GM21515 (cell line): ENCODE results near the gene GID8.

ENCODE experiments used
- ATAC-seq: cut with Tn5 transposase; IDR thresholded peaks from one replicate; pipeline ENCODE4 v1.9.1; 2021; ENCODE audit not compliant: unreplicated experiment

GID8 gene

DNA sequence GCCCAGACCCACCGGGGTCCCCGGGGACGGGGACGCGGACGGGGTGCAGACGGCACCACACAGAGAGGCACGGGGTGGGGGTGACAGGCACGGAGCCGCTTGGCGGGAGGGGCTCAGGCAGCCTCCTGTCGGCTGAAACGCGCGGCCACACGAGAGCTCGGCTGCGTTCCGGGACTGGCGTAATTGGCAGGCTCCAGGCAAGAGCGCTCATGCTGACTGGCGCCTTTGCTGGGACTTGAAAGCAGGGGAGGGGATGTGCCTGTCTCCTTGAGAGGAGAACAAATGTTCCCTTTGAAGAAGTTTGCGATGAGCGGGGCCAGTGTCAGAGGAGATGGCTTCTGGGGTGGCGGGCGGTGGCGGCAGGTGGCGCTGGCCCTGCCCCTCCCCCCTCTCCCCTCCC is 43.0 kb downstream of the GID8 start:
- no peak for ATAC-seq

DNA sequence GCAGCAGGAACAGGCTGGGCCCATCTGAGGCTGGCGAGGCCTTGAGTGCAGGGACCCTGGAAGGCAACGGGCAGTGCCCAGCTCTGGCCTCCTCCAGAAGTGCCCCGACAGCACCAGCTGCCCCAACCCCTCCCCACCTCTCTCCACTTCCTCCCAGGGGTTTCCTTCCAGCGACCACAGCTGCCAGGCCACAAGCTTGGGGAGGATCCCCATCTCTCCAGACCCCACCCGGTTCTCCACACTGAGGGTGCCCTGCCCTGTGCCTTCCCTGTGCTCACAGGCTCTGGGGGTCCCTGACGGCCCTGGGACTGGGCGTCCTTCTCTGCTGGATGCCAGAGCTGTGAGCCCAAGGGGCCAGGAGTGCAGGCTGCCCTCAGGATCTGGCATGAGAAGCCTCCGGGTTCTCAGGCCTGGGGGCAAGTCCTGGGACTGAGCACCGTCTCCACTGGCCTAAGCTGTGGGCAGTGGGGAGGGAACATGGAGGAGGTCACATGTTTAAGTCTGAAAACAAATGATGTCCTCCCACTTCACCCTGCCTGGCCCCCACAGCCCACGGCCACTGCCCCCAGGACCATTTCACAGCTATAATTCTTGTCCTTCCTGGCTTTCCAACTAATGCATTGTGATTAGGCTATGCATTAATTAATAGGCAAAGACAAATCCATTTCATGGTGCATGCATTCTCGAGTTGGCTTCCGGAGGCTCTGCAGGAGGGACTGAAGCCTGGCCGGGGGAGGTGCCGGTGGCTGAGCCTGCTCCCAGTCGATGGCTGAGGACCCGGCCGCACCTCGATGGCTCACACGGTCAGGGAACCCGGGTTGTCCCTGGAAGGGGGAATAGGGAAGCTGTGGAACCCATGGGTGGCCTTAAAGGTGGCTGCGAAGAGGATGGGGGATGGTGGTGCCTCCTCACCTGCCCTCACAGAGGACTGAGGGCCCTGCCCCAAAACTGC is 44.5 kb downstream of the GID8 start:
- no peak for ATAC-seq

DNA sequence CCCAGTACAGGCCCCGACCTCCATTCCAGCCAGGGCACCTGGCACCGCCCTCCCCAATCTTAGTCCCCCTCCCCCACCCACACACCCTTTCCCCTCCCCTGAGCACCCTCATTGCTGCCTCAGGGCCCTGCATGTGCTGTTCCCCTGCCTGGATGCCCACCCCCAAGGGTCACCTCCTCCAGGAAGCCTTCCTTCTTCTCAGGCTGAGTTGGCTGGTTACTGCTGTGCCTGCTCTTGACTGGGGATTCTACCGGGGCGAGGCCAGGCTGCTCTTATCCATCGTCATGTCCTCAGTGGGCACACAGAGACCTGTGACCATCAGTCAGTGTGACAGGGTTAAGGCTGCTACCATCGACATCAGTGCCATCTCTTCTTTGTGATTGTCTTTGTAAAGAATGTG is 45.3 kb downstream of the GID8 start:
- ATAC-seq = no peak

DNA sequence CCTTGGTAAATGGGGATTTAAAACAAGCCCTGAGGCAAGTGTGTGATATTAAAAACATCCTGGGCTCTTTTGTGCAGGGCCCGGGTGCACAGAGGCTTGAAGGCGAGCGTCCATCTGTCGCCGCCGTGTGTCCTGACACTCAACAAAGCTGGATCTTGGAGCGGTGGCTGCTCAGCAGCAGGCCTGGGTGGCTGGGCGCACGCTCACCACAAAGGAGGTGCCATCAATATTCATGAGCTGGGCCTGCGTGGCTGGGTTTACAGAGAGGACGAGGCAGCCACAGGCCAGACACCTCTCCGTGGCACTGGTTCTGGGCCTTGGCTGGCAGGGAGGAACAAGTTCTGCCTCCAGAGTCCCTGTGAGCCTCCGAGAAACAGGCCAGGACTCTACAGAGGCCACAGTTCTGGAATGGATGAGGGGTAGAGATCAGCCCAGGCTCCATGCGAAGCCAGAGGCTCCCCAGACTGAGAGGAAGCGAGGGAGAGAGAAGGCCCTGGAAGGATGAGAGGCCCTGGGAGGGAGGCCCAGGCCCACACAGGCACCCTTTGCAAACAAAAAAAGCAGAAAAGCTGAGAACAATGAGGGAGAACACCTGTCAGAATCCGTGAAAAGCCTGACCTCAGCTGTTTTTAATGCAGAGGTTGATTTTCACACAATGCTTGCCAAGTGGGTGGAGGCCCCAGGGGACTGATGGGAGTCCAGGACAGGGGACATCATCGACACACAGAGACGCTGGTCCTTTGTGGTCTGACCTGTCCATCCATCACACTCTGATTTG is 46.9 kb downstream of the GID8 start:
- ATAC-seq = no peak

DNA sequence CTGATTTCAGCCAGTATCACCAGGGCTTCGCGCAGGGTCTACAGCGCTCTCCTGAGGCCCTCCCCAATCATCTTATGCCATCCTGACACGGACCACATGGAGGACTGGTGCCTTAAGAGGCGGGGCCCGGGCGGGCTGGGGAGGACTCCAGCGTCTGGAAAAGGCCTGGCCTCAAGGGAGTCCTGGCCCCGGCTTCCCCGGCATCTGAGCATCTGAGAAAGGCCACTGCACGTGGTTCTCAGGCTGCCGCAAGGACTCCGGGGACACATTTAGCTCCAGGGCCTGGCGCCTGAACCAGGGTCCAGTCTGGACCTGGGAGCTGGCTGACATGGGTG is 47.5 kb downstream of the GID8 start:
- no peak for ATAC-seq

DNA sequence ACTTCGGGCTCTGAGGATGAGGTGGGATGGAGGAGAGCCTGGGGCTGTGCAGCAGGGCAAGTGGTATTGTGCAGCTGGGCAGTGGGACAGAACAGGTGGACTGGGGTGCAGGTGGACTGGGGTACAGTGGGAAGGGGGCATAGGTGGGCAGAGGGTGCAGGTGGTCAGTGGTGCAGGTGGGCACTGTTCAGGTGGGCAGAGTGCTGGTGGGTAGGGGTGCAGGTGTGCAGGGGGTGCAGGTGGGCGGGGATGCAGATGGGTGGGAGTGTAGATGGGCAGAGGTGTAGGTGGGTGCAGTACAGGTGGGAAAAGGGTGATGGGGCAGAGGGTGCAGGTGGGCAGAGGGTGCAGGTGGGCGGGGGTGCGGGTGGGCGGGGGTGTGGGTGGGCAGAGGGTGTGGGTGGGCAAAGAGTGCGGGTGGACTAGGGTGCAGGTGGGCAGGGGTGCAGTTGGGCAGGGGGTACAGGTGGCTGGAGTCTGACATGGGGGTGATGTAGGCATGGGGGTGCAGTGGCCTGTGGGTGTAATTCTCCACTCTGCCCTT is 48.4 kb downstream of the GID8 start:
- ATAC-seq = no peak

DNA sequence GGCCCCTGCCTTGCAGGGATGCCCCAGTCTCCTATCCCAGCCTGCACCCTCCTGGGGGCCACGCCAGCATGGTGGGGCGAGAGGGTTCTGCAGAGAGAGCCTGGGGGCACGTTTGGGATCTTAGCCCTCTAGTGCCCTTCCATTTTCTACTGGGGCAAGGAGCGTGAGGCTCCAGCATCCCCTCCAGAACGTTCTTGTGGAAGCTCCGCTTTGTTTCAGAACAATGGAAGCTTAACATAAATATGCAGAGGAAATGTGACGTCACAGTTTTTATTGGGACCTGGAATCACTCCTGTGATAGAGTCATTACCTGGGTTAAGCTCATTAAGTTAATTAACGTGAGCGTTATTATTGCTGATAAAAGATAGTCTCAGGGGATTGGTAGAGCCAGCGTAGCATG is 49.2 kb downstream of the GID8 start:
- ATAC-seq = no peak

DNA sequence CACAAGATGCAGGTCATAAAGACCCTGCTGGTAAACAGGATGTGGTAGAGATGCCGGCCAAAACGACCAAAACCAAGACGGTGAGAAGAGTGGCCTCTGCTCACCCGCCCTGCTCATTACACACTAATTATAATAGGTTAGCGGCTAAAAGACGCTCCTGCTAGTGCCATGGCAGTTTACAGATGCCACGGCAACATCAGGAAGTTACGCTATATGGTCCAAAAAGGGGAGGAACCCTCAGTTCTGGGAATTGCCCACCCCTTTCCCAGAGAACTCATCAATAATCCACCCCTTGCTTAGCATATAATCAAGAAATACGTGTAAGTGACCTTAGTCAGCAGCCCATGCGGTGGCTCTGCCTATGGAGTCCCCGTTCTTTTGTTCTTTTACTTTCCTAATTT is 51.3 kb downstream of the GID8 start:
- no peak for ATAC-seq

DNA sequence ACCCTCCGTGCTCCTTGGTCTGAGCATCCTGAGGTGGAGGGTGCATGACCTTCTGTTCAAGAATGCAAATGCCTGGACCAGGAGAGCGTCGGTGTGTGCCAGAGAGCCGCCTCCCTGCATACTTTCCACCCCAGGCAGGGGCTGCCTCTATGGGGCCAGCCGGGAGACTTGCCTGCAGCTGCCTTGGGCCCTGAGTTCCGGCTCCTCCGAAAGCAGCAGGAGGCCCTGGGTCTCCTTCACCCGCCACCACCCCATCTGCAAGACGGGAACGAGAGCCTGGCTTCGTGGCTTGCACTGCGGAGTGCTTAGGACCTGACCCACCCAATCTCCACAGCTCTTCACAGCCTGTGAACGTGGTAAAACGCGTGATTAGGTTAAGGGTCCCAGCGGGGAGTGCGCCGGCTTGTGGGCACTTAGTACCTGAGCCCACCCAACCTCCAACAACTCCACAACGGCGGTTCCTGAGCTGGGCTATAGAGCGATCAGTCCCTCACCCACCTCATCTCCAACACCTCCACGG is 52.4 kb downstream of the GID8 start:
- ATAC-seq = no peak

DNA sequence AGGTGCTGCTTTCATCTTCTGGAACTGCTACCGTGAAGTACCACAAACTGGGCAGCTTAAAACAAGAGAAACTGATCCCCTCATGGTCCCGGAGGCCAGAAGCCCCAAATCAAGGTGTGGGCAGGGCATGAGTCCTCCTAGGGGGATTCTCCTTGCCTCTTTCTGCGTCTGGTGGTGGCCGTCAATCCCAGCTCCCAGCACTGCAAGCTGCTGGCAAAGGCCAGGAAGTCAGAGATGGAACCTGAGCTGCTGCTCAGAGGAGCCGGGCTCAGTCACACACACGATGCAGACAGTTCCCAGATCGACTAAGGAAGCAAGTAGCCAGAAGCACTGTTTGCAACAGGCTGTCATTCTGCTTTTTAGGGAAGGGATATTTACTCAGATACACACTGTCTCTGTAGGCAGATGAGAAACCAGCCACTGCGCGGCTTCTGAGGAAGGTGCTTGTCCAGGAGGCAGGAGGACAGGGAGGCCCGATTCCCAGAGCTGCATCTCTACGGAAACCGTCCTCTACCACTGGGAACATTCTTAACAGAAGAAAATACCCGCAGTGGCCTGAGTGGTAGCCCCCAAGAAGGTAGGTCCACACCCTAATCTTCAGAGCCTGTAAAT is 53.4 kb downstream of the GID8 start:
- no peak for ATAC-seq

DNA sequence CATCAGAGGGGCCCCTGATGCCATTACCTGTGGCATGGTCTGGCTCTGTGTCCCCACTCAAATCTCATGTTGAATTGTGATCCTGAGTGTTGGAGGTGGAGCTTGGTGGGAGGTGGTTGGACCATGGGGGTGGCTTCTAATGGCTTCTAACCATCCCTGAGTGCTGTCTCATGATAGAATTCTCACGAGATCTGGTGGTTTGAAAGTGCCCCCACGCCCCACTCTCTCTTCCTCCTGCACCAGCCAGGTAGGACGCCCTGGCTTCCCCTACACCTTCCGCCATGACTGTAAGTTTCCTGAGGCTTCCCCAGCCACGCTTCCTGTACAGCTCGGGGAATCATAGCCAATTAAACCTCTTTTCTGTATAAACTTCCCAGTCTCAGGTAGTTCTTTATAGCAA is 53.9 kb downstream of the GID8 start:
- no peak for ATAC-seq

DNA sequence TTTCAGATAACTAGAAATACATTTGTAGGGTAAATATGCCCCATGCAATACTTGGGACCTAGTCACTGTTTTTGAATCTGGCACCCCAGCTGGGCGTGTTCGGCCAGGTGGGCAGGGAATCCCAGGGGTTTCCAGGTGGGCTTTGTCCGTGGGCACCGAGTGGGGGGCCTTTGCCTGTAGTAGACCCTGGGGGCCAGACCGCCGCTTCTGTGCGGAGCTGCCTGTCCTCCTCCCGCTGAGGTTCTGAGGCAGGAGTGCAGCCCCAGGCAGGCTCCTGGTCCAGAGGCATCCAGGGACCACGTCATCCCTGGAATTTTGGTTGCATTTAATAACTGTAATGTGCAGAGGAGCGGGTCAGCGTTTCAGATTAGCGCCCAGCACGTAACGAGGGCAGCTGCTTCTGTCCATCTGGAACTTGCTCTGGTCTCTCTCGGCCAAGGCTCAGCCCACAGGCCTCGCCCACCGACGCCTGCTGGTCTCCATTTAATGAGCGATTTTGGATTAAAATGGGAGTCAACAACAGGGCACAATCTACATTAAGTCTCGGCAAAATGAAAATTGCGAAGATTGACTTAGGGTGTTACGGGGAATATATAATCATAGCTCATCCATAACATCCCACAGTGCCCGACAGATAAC is 56.0 kb downstream of the GID8 start:
- no peak for ATAC-seq

DNA sequence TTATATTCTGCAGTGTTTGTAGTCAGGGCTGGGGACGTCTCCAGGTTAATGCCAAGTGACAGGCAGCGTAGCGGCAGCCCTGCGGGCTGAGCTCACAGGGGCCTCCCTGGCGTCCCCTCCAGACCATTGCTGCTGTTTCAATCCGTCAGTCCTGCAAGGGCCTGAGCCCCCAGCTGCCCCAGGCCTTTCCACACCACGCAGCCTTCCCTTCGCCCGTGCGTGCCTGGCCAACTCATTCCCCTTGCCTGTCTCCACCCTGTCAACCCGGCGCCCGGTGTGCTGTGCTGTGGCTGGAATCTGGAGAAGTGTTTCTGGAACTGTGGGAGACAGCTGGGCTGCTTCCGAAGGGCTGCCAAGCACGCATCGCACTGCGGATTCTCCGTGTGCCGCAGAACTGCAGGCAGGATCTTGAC is 56.9 kb downstream of the GID8 start:
- no peak for ATAC-seq

DNA sequence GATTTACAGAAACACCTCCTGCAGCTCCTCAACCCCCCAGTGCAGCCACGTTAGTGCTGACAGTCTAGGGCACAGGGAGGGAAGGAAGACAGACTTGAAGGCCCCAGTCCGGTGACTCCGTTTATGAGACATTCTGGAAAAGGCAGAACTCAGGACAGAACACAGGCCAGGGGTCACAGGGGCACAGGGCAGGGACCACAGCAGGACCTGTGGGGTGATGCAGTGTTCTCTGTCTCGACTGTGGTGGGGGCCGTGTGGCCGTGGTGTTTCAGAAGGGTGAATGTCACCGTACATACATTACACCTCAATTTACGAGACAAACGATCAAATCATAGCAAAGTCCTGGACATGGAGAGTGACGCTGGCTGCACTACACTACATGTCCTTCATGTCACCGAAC is 57.5 kb downstream of the GID8 start:
- no peak for ATAC-seq

DNA sequence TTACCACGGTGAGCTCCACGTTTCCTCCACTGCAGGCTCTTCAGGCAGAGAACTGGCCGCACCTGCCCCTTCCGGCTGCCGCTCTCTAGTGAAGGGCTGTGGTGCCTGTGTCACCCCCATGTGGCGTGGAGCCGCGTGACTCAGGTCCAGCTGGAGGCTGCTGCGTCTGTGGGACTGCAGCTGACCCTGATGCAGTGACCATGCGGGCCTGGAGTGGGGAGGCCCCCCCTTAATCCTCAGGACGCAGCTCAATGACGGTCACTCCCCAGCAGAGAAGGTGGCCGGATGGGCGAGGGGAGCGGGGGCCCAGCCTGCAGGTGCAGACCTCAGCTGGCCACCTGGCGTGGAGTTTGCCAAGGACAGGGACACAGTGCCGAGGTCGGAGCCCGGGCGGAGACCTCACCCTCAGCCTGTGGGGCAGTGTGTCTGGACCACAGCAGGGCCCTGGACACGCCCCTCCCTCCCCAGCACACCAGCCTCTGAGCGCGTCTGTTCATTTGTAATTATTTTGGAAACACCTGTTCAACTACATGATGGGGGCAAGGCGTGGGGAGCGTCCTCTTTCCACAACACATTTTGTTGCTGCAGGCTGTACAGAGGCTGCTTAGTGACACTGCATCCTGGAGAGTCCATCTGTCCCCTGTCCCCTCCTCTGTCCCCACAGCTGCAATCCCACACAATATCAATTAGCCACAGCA is 58.1 kb downstream of the GID8 start:
- no peak for ATAC-seq

DNA sequence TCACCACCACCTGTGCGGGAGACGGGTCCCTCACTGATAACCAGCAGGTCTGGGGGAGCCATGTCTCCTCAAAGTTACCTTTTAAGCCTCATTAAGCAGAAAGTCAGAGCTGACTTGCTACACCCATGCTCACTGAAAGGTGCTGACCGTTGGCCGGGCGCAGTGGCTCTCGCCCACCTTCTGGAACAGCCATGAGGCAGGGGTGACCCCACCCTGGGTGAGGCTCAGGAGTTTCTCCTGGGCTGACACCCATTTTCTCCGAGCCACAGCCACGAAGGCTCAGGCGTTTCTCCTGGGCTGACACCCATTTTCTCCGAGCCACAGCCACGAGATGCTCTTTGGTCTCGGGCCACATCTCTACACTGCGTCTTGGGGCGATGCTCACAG is 58.6 kb downstream of the GID8 start:
- ATAC-seq = no peak

DNA sequence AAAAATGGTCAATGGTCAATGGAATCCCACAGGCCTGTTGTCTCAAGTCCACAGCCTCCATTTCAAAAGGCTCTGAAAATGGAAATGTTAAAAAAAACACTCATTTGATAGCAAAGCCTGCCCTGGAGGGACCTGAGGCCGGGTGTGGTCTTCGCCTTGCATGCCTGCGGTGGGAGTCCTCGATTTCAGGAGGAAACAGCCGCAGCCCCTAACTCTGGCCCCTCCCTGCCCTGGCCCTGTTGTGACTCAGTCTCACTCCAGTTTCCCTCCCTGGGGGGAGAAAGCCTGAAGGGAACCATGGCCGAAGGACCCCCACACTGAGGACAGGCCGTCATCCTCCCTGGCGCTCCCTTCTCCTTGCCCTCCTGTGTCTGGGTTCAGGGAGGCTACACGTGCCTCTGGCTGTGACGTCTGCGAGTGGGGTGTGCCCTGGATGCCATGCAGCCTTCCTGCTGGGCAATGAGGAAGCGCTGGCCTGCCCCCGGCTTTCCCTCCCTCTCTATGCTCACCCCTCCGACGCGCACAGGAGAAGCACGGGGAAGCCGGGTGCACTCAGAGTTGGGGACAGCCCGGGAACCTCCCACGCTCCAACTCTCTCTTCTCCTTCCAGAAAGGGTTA is 59.6 kb downstream of the GID8 start:
- ATAC-seq = no peak
